Mammary epithelial cell (primary cell): ENCODE results near the gene MAU2.
"Not testable (repeated sequence)": the region's sequence is repeated elsewhere in the genome, so short reads cannot be mapped to it uniquely, and the experiment has no call there.

Source experiments
- EZH2 ChIP-seq: IDR thresholded peaks from 2 replicates; pipeline ENCODE4 v1.6.1; 2012; ENCODE audit warnings: low read length, inconsistent platforms, borderline replicate concordance
- TF ChIP-seq, protein P1 (sequence below), 2 donors: IDR thresholded peaks in 1 of 2; conservative IDR thresholded peaks in 1 of 2; 2 replicates each; pipeline ENCODE4 v1.5.1; 2011 to 2012; ENCODE audit warnings: inconsistent platforms in 2 of 2, low read length in 2 of 2, mild to moderate bottlenecking in 2 of 2, control low read depth in 1 of 2, low read depth in 1 of 2; ENCODE audit not compliant: insufficient read depth in 1 of 2; ENCODE audit errors: extremely low read depth in 1 of 2

DNA sequence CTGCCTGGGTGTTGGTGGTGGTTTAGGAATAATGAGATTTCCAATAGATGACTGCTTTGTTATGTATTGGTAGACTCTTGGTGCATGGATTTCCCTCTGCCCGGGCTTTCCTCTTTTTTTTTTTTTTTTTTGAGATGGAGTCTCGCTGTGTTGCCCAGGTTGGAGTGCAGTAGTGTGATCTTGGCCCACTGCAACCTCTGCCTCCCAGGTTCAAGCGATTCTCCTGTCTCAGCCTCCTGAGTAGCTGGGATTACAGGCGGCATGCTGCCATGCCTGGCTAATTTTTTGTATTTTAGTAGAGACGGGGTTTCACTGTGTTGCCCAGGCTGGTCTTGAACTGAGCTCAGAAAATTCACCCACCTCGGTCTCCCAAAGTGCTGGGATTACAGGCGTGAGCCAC is 73.7 kb downstream of the MAU2 start:
- TF ChIP-seq, protein P1, sequence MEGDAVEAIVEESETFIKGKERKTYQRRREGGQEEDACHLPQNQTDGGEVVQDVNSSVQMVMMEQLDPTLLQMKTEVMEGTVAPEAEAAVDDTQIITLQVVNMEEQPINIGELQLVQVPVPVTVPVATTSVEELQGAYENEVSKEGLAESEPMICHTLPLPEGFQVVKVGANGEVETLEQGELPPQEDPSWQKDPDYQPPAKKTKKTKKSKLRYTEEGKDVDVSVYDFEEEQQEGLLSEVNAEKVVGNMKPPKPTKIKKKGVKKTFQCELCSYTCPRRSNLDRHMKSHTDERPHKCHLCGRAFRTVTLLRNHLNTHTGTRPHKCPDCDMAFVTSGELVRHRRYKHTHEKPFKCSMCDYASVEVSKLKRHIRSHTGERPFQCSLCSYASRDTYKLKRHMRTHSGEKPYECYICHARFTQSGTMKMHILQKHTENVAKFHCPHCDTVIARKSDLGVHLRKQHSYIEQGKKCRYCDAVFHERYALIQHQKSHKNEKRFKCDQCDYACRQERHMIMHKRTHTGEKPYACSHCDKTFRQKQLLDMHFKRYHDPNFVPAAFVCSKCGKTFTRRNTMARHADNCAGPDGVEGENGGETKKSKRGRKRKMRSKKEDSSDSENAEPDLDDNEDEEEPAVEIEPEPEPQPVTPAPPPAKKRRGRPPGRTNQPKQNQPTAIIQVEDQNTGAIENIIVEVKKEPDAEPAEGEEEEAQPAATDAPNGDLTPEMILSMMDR (conservative IDR thresholded peaks at IDR 0.05 in 1 of 2, IDR thresholded peaks at IDR 0.05 in 1 of 2; ENCODE audit: extremely low read depth in 1 of 2, insufficient read depth in 1 of 2, low read depth in 1 of 2, low read length in 2 of 2) = not testable (repeated sequence)
- not testable (repeated sequence) for TF ChIP-seq EZH2
